Measurements from ENCODE around the gene SLC36A4.

SLC36A4 gene

GRCh38 chr11:93160156-93160555 lies 37.6 kb downstream of the SLC36A4 start:
- Histone ChIP-seq H2AFZ (ENCODE audit: low read depth, low read length) (no peak overlapping the region), H3K4me2 (ENCODE audit: low read length, poor library complexity, severe bottlenecking) (no peak overlapping the region), H3K79me1 (replicated peaks; ENCODE audit: low read length, poor library complexity, severe bottlenecking) (no peaks in the 10 kb centered on the region), H2AK5ac (ENCODE audit: low read length, severe bottlenecking) (no peak overlapping the region), H3K9me3 (ENCODE audit: control insufficient read depth, low read length) (no peaks in the 10 kb centered on the region), H4K8ac (ENCODE audit: low read length) (no peak overlapping the region), H3K18ac (ENCODE audit: low read depth in 1 of 2, low read length in 2 of 2) (no peak overlapping the region), H3K23ac (ENCODE audit: low read length in 2 of 2) (no peak overlapping the region), H3K27me3 (ENCODE audit: control insufficient read depth in 1 of 2, insufficient read depth in 1 of 2, low read length in 2 of 2) (no peaks in the 10 kb centered on the region), H2BK12ac (ENCODE audit: low read length in 2 of 2) (no peak overlapping the region), H3K9ac (ENCODE audit: low read length) (no peak overlapping the region), H3K4ac (ENCODE audit: low read depth in 1 of 2, low read length in 2 of 2) (no peak overlapping the region), H3K14ac (ENCODE audit: low read length in 2 of 2) (no peak overlapping the region), H3K36me3 (ENCODE audit: control insufficient read depth in 1 of 2, insufficient read depth in 2 of 2, low read depth in 1 of 2, low read length in 2 of 2) (peaks cover 0 to 67% of the 10 kb centered on the region in 2 experiments), H2BK15ac (ENCODE audit: low read depth, poor library complexity, severe bottlenecking) (no peak overlapping the region), H4K91ac (ENCODE audit: low read length) (no peak overlapping the region), H3K4me3 (ENCODE audit: insufficient read depth in 1 of 2, low read depth in 1 of 2, low read length in 2 of 2) (no peak overlapping the region), H2BK5ac (ENCODE audit: low read depth, low read length, poor library complexity, severe bottlenecking) (no peak overlapping the region), H2BK120ac (ENCODE audit: low read depth, low read length) (no peak overlapping the region), H3K4me1 (ENCODE audit: control insufficient read depth, insufficient read depth, low read depth, low read length) (no peaks in the 10 kb centered on the region), H3K27ac (ENCODE audit: low read length, poor library complexity, severe bottlenecking) (no peak overlapping the region)
- no peak for DNase-seq

- H3K4me1 ChIP-seq (ENCODE audit: control insufficient read depth, insufficient read depth, low read depth, low read length) = no peaks in the 10 kb centered on the region
- no peak overlapping the region for H3K14ac ChIP-seq (ENCODE audit: low read length in 2 of 2)
- no peak overlapping the region for H3K23ac ChIP-seq (ENCODE audit: low read length in 2 of 2)
- no peak overlapping the region for H3K4ac ChIP-seq (ENCODE audit: low read depth in 1 of 2, low read length in 2 of 2)
- H3K27me3 ChIP-seq (ENCODE audit: control insufficient read depth in 1 of 2, insufficient read depth in 1 of 2, low read length in 2 of 2) = no peaks in the 10 kb centered on the region
- H3K36me3 ChIP-seq (ENCODE audit: control insufficient read depth in 1 of 2, insufficient read depth in 2 of 2, low read depth in 1 of 2, low read length in 2 of 2) = peaks cover 0 to 62% of the 10 kb centered on the region in 2 experiments
- no peak overlapping the region for H2BK15ac ChIP-seq (ENCODE audit: low read depth, poor library complexity, severe bottlenecking)
- no peak overlapping the region for H3K9ac ChIP-seq (ENCODE audit: low read length)
- H2BK120ac ChIP-seq (ENCODE audit: low read depth, low read length) = no peak overlapping the region
- no peaks in the 10 kb centered on the region for H3K79me1 ChIP-seq (replicated peaks; ENCODE audit: low read length, poor library complexity, severe bottlenecking)
- no peaks in the 10 kb centered on the region for H3K9me3 ChIP-seq (ENCODE audit: control insufficient read depth, low read length)
- H2AFZ ChIP-seq (ENCODE audit: low read depth, low read length) = no peak overlapping the region
- no peak overlapping the region for H3K4me3 ChIP-seq (ENCODE audit: insufficient read depth in 1 of 2, low read depth in 1 of 2, low read length in 2 of 2)
- H2BK12ac ChIP-seq (ENCODE audit: low read length in 2 of 2) = no peak overlapping the region
- no peak overlapping the region for H2AK5ac ChIP-seq (ENCODE audit: low read length, severe bottlenecking)
- no peak overlapping the region for H4K91ac ChIP-seq (ENCODE audit: low read length)
- no peak overlapping the region for H4K8ac ChIP-seq (ENCODE audit: low read length)
- no peak for DNase-seq
- no peak overlapping the region for H3K27ac ChIP-seq (ENCODE audit: low read length, poor library complexity, severe bottlenecking)
- no peak overlapping the region for H2BK5ac ChIP-seq (ENCODE audit: low read depth, low read length, poor library complexity, severe bottlenecking)
- no peak overlapping the region for H3K18ac ChIP-seq (ENCODE audit: low read depth in 1 of 2, low read length in 2 of 2)
- WGBS = no CpG with 5 or more reads among the region's 2 CpGs
- H3K4me2 ChIP-seq (ENCODE audit: low read length, poor library complexity, severe bottlenecking) = no peak overlapping the region
Measured at GRCh38 chr11:93159721-93160120, 38.1 kb downstream of the SLC36A4 start.

GRCh38 chr11:93155738-93156137 lies 42.1 kb downstream of the SLC36A4 start:
- Histone ChIP-seq H2AFZ (ENCODE audit: low read depth, low read length) (no peak overlapping the region), H3K18ac (ENCODE audit: low read depth in 1 of 2, low read length in 2 of 2) (no peak overlapping the region), H2BK12ac (ENCODE audit: low read length in 2 of 2) (no peak overlapping the region), H3K23ac (ENCODE audit: low read length in 2 of 2) (no peak overlapping the region), H3K4me3 (ENCODE audit: insufficient read depth in 1 of 2, low read depth in 1 of 2, low read length in 2 of 2) (no peak overlapping the region), H2AK5ac (ENCODE audit: low read length, severe bottlenecking) (no peak overlapping the region), H3K9me3 (ENCODE audit: control insufficient read depth, low read length) (no peaks in the 10 kb centered on the region), H3K14ac (ENCODE audit: low read length in 2 of 2) (no peak overlapping the region), H3K27me3 (ENCODE audit: control insufficient read depth in 1 of 2, insufficient read depth in 1 of 2, low read length in 2 of 2) (no peaks in the 10 kb centered on the region), H2BK120ac (ENCODE audit: low read depth, low read length) (no peak overlapping the region), H3K36me3 (ENCODE audit: control insufficient read depth in 1 of 2, insufficient read depth in 2 of 2, low read depth in 1 of 2, low read length in 2 of 2) (peaks cover 0 to 38% of the 10 kb centered on the region in 2 experiments), H3K79me1 (replicated peaks; ENCODE audit: low read length, poor library complexity, severe bottlenecking) (no peaks in the 10 kb centered on the region), H4K8ac (ENCODE audit: low read length) (no peak overlapping the region), H3K9ac (ENCODE audit: low read length) (no peak overlapping the region), H4K91ac (ENCODE audit: low read length) (no peak overlapping the region), H2BK15ac (ENCODE audit: low read depth, poor library complexity, severe bottlenecking) (no peak overlapping the region), H3K27ac (ENCODE audit: low read length, poor library complexity, severe bottlenecking) (no peak overlapping the region), H3K4me2 (ENCODE audit: low read length, poor library complexity, severe bottlenecking) (no peak overlapping the region), H2BK5ac (ENCODE audit: low read depth, low read length, poor library complexity, severe bottlenecking) (no peak overlapping the region), H3K4ac (ENCODE audit: low read depth in 1 of 2, low read length in 2 of 2) (no peak overlapping the region), H3K4me1 (ENCODE audit: control insufficient read depth, insufficient read depth, low read depth, low read length) (no peaks in the 10 kb centered on the region)
- no CpG with 5 or more reads among the region's 3 CpGs for WGBS
- no peak for DNase-seq

GRCh38 chr11:93145390-93145915 lies 52.3 kb downstream of the SLC36A4 start:
- Histone ChIP-seq H3K27ac (ENCODE audit: low read length, poor library complexity, severe bottlenecking) (no peak overlapping the region), H2AK5ac (ENCODE audit: low read length, severe bottlenecking) (no peak overlapping the region), H3K4me3 (ENCODE audit: insufficient read depth in 1 of 2, low read depth in 1 of 2, low read length in 2 of 2) (no peak overlapping the region), H3K18ac (ENCODE audit: low read depth in 1 of 2, low read length in 2 of 2) (no peak overlapping the region), H3K9ac (ENCODE audit: low read length) (no peak overlapping the region), H3K4ac (ENCODE audit: low read depth in 1 of 2, low read length in 2 of 2) (no peak overlapping the region), H3K9me3 (ENCODE audit: control insufficient read depth, low read length) (no peaks in the 10 kb centered on the region), H2BK120ac (ENCODE audit: low read depth, low read length) (no peak overlapping the region), H3K27me3 (ENCODE audit: control insufficient read depth in 1 of 2, insufficient read depth in 1 of 2, low read length in 2 of 2) (no peaks in the 10 kb centered on the region), H3K4me2 (ENCODE audit: low read length, poor library complexity, severe bottlenecking) (no peak overlapping the region), H3K36me3 (ENCODE audit: control insufficient read depth in 1 of 2, insufficient read depth in 2 of 2, low read depth in 1 of 2, low read length in 2 of 2) (peaks cover 0 to 7% of the 10 kb centered on the region in 2 experiments), H3K14ac (ENCODE audit: low read length in 2 of 2) (no peak overlapping the region), H2BK12ac (ENCODE audit: low read length in 2 of 2) (no peak overlapping the region), H2AFZ (ENCODE audit: low read depth, low read length) (no peak overlapping the region), H2BK15ac (ENCODE audit: low read depth, poor library complexity, severe bottlenecking) (no peak overlapping the region), H4K91ac (ENCODE audit: low read length) (no peak overlapping the region), H3K23ac (ENCODE audit: low read length in 2 of 2) (no peak overlapping the region), H3K79me1 (replicated peaks; ENCODE audit: low read length, poor library complexity, severe bottlenecking) (no peaks in the 10 kb centered on the region), H2BK5ac (ENCODE audit: low read depth, low read length, poor library complexity, severe bottlenecking) (no peak overlapping the region), H3K4me1 (ENCODE audit: control insufficient read depth, insufficient read depth, low read depth, low read length) (no peaks in the 10 kb centered on the region), H4K8ac (ENCODE audit: low read length) (no peak overlapping the region)
- WGBS = 86% methylated on average over 5 of the region's 6 CpGs
- DNase-seq = no peak
